Loucy (cell line): ENCODE data around the gene HIBCH.

Experiments
- H2AFZ ChIP-seq: fragments of 200-600 bp; sonication (generic); 2 replicates; pipeline ENCODE4 v1.6.0; 2016; ENCODE audit warnings: antibody characterized with exemption, mild to moderate bottlenecking, low read length, moderate library complexity
- H3F3A ChIP-seq: fragments of 200-600 bp; 2 replicates; pipeline ENCODE4 v1.6.0; 2016; ENCODE audit warnings: antibody characterized with exemption, low read depth, mild to moderate bottlenecking
- H3K27me3 ChIP-seq: fragments of 200-600 bp; sonication (generic); 2 replicates; pipeline ENCODE4 v1.6.1; 2014; ENCODE audit warnings: low read length, mild to moderate bottlenecking; ENCODE audit not compliant: insufficient read depth, poor library complexity, severe bottlenecking
- H3K36me3 ChIP-seq: fragments of 200-600 bp; sonication (generic); 2 replicates; pipeline ENCODE4 v1.6.1; 2016; ENCODE audit warnings: low read length; ENCODE audit not compliant: insufficient read depth
- H3K4me1 ChIP-seq: fragments of 200-600 bp; sonication (generic); 2 replicates; pipeline ENCODE4 v1.5.1; 2014; ENCODE audit warnings: low read length, mild to moderate bottlenecking; ENCODE audit not compliant: insufficient read depth, poor library complexity, severe bottlenecking
- H3K4me2 ChIP-seq: fragments of 200-600 bp; sonication (generic); 2 replicates; pipeline ENCODE4 v1.6.0; 2014; ENCODE audit warnings: antibody characterized with exemption, low read length, low read depth, mild to moderate bottlenecking; ENCODE audit not compliant: poor library complexity, severe bottlenecking
- H3K4me3 ChIP-seq: fragments of 200-600 bp; sonication (generic); 2 replicates; pipeline ENCODE4 v1.5.1; 2014; ENCODE audit warnings: low read length, mild to moderate bottlenecking, mixed read lengths; ENCODE audit not compliant: poor library complexity, severe bottlenecking
- H3K79me2 ChIP-seq: fragments of 200-600 bp; sonication (generic); 2 replicates; pipeline ENCODE4 v1.6.1; 2014; ENCODE audit warnings: low read length; ENCODE audit not compliant: insufficient read depth
- H3K9ac ChIP-seq: fragments of 200-600 bp; sonication (generic); 2 replicates; pipeline ENCODE4 v1.6.0; 2014; ENCODE audit warnings: mild to moderate bottlenecking, low read depth, low read length, moderate library complexity; ENCODE audit not compliant: poor library complexity, severe bottlenecking
- H3K9me2 ChIP-seq: fragments of 200-600 bp; sonication (generic); replicated peaks from 2 replicates; pipeline ENCODE4 v1.6.1; 2016; ENCODE audit warnings: low read depth, low read length, mixed read lengths
- H3K9me3 ChIP-seq: fragments of 200-600 bp; sonication (generic); 2 replicates; pipeline ENCODE4 v1.6.1; 2014; ENCODE audit warnings: mild to moderate bottlenecking, antibody characterized with exemption, low read length, low read depth; ENCODE audit not compliant: insufficient read depth
- H4K20me1 ChIP-seq: fragments of 200-600 bp; sonication (generic); 2 replicates; pipeline ENCODE4 v1.6.0; 2014; ENCODE audit warnings: antibody characterized with exemption, low read length, mild to moderate bottlenecking; ENCODE audit not compliant: insufficient read depth, poor library complexity, severe bottlenecking
- EZH2phosphoT487 ChIP-seq: fragments of 200-600 bp; IDR thresholded peaks from 2 replicates; pipeline ENCODE4 v1.6.1; 2018; ENCODE audit warnings: antibody characterized with exemption, mild to moderate bottlenecking, moderate library complexity, borderline replicate concordance
- TF ChIP-seq, protein P1 (sequence below): fragments of 200-600 bp; sonication (generic); conservative IDR thresholded peaks from 2 replicates; pipeline ENCODE4 v1.5.1; 2014; ENCODE audit warnings: mild to moderate bottlenecking, antibody characterized with exemption, low read length

The HIBCH gene

GRCh38 chr2:190180313-190181122 is 139.1 kb downstream of the HIBCH start:
- no peaks in the 10 kb centered on the region for H3K9me2 ChIP-seq
- no peaks in the 10 kb centered on the region for H3K79me2 ChIP-seq
- no peaks in the 10 kb centered on the region for H3F3A ChIP-seq
- peak overlapping the region; percentile 56 for H3K4me2 ChIP-seq
- peak overlapping the region; percentile 64 for H3K4me3 ChIP-seq
- no peaks in the 10 kb centered on the region for H3K27me3 ChIP-seq
- TF ChIP-seq, protein P1, sequence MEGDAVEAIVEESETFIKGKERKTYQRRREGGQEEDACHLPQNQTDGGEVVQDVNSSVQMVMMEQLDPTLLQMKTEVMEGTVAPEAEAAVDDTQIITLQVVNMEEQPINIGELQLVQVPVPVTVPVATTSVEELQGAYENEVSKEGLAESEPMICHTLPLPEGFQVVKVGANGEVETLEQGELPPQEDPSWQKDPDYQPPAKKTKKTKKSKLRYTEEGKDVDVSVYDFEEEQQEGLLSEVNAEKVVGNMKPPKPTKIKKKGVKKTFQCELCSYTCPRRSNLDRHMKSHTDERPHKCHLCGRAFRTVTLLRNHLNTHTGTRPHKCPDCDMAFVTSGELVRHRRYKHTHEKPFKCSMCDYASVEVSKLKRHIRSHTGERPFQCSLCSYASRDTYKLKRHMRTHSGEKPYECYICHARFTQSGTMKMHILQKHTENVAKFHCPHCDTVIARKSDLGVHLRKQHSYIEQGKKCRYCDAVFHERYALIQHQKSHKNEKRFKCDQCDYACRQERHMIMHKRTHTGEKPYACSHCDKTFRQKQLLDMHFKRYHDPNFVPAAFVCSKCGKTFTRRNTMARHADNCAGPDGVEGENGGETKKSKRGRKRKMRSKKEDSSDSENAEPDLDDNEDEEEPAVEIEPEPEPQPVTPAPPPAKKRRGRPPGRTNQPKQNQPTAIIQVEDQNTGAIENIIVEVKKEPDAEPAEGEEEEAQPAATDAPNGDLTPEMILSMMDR, result peak; percentile 45
- no peak for TF ChIP-seq EZH2phosphoT487
- no peaks in the 10 kb centered on the region for H3K9me3 ChIP-seq
- no peaks in the 10 kb centered on the region for H3K36me3 ChIP-seq
- no peaks in the 10 kb centered on the region for H4K20me1 ChIP-seq
- H3K4me1 ChIP-seq, result no peaks in the 10 kb centered on the region
- peak overlapping the region; percentile 27 for H3K9ac ChIP-seq
- H2AFZ ChIP-seq, result peak overlapping the region; percentile 79; the same call in 1 of the 2 replicates

- Histone ChIP-seq H3K9me2 (no peaks in the 10 kb centered on the region), H3K9me3 (no peaks in the 10 kb centered on the region), H3K4me2 (peak overlapping the region; percentile 56), H4K20me1 (no peaks in the 10 kb centered on the region), H3K4me3 (peak overlapping the region; percentile 64), H3K36me3 (no peaks in the 10 kb centered on the region), H3K9ac (no peak overlapping the region), H3K4me1 (no peaks in the 10 kb centered on the region), H3K79me2 (no peaks in the 10 kb centered on the region), H3F3A (no peaks in the 10 kb centered on the region), H3K27me3 (no peaks in the 10 kb centered on the region), H2AFZ (peak overlapping the region; percentile 79; the same call in 1 of the 2 replicates)
- TF ChIP-seq, protein P1, result no peak
- no peak for TF ChIP-seq EZH2phosphoT487
Observed at GRCh38 chr2:190179754-190180312, 139.8 kb downstream of the HIBCH start.

- H3K9ac ChIP-seq, result no peak overlapping the region
- no peaks in the 10 kb centered on the region for H3K79me2 ChIP-seq
- H3K36me3 ChIP-seq, result no peaks in the 10 kb centered on the region
- H2AFZ ChIP-seq, result no peak overlapping the region
- no peak overlapping the region for H3K4me3 ChIP-seq
- no peaks in the 10 kb centered on the region for H3K4me1 ChIP-seq
- H3K4me2 ChIP-seq, result no peak overlapping the region
- H3F3A ChIP-seq, result no peaks in the 10 kb centered on the region
- no peaks in the 10 kb centered on the region for H3K9me3 ChIP-seq
- no peaks in the 10 kb centered on the region for H3K27me3 ChIP-seq
- H4K20me1 ChIP-seq, result no peaks in the 10 kb centered on the region
- H3K9me2 ChIP-seq, result no peaks in the 10 kb centered on the region
- TF ChIP-seq, protein P1, result no peak
- TF ChIP-seq EZH2phosphoT487, result no peak
Observed at GRCh38 chr2:190178066-190178722, 141.4 kb downstream of the HIBCH start.
